Fibroblast of skin of abdomen (primary cell): ENCODE results near the gene SYNGR2.
A peak's percentile ranks its signal among the peaks of the same experiment; 100 is the strongest.
"Not testable (repeated sequence)": the region's sequence is repeated elsewhere in the genome, so short reads cannot be mapped to it uniquely, and the experiment has no call there.

Experiments used
- DNase-seq: peaks from one replicate; pipeline ENCODE4 v3.0.0-alpha.2; 2013

The SYNGR2 gene

DNA sequence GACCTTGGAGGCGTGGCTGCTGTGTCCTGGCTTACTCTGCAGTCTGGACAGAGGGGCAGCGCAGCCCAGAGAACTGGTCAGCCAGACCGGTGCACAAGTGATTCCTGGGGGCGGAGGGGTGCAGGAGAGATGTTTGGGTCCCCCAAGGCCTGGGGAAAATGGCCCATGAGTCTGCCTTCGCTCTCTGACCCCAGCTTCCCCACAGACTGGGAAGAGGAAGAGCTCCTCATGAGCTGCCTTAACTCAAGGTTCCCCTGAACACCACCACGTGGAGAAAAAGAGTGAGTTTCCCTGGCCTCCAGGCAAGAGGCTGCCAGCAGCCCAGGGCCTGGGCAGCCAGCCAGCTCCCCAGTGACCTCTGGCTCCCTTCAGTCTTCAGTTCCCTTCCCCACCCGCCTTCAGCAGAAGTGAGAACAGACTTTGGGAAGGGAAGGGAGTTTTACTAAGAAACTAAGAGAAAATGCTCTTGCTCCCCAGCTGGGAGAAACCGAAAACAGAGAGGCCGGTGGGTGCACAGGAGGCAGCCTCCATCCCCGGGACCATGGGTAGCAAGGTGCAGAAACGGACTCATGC is 24.1 kb upstream of the SYNGR2 start:
- peak; percentile 59 for DNase-seq

DNA sequence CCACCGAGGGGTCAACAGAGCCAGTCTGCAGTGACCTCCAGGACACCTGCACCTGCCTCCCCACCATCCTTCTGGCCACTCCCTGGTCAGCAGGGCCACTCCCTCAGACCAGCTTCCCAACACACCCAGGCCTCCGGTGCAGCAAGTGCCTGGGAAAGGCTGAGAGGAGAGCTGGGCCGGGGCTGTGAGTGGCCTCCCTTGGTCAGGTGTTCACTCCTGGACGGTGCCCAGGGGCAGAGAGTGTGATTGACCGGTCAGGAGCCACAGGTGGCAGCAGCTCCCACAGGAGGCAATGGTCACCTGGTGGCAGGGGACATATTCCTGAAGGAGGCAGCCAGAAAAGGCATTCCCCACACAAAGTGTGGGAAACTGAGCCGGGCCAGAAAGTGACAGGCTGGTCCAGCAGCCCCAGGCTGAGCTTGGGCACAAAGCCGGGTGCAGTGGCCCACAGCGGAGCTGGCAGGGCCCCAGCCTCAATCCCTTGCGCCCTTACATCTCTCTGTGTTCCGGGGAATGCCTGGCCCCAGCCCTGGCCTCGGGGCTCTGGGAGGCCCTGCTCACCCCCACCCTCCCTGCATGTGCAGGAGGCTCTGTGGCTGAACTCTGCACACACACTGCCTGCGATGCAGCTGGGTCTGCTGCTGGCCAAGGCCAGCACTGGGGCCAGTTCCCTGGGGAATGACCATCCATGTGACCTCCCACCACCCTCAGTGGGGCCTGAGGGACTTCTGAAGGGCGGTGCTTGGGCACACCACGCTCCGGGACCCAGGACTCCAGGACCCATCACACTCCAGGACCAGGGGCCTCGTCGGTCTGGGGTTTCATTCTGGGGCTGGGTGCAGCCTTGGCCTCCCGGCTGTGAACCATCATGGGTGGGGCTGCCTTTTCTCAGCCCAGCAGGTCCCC is 23.4 kb upstream of the SYNGR2 start:
- DNase-seq, result no peak

DNA sequence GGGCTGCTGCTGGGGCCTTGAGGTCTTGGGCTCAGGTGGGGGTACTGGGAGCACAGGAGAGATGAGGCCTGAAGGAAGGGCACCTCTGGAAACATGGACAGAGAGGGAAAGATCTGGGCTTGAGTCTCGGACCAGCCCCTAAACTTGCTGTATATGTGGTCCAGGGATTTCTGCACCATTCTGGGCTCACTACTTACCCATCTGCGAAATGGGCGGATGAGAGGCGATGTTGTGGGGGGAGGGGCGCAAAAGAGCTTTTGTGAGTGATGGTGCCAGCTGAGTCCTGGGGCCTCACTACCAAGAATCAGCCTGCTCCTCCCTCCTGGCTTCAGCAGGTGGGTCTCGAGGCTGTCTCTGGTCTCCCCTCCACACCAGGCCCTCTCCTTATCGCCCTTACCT is 21.9 kb upstream of the SYNGR2 start:
- no peak for DNase-seq

DNA sequence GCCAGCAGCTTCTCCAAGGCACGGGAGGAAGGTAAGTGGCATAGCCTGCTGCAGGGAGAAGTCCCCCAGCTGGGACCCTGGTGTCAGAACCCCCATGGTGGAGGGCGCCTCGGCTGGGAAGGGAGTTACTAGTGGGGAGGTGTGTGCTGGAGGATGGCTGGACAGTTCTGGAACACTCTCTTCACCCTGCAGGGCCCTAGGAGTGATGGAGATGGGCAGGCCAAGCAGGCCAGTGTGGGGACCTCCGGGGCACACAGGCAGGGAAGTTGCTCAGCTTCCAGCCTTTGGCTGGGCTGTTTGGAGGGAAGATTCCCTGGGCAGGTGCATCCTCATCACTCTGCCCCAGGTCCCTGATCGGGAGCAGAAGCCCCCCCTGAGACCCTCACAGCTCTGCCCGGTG is 21.5 kb upstream of the SYNGR2 start:
- DNase-seq, result no peak

GRCh38 chr17:78147315-78147998 is 20.9 kb upstream of the SYNGR2 start:
- no peak for DNase-seq

GRCh38 chr17:78148286-78149016 is 19.9 kb upstream of the SYNGR2 start:
- DNase-seq, result no peak

GRCh38 chr17:78151514-78152008 is 16.8 kb upstream of the SYNGR2 start:
- DNase-seq, result peak; percentile 63

DNA sequence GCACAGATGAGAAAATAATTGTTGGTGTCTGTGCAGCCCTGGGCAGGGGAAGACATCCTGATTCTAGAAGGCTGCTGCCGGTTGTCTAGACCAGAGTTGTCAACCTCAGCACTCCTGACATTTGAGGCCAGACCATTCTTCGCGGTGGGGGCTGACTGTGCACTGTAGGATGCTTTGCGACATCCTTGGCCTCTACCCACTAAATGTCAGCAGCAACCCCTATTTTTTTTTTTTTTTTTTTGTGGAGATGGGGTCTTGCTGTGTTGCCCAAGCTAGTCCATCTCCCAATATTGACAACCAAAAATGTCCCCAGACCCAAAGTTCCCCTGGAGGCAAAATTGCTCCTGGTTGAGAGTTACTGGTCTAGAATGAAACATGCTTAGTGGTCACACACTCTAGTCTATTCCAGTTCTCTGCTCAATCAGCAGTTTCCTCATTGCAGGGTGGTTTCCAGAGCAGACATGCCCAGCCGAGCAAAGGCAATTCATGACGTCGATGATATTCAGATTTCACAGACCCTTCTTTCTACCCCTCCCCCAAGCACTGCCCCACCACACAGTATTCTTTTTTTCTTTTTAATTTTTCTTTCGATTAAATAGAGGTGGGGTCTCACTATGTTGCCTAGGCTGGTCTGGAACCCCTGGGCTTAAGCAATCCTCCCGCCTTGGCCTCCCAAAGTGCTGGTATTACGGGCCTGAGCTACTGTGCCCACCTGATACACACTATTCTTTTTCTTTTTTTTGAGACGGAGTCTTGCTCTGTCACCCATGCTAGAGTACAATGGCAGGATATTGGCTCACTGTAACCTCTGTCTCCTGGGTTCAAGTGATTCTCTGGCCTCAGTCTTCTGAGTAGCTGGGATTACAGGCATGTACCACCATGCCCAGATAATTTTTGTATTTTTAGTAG is 13.2 kb upstream of the SYNGR2 start:
- no peak for DNase-seq

DNA sequence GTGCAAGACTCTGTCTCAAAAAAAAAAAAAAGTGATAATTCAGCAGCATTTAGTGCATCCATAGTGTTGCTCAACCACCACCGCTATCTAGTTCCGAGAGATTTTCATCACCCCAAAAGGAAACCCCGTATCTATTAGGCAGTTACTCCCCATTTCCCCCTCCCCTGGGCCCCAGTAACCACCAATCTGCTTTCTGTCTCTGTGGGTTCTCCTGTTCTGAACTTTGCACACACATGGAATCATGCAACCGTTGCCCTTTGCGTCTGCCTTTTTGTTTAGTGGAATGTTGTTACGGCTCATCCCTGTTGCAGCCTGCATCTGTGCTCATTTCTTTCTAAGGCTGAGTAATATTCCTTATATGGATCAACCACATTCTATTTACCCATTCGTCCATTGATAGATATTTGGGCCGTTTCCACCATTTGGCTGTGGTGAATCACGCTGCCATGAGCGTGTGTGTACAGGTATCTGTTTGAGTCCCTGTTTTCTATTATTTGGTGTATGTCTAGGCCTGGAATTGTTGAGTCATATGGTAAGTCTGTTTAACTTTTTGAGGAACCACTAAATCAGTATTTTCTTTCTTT is 8.7 kb upstream of the SYNGR2 start:
- peak; percentile 85 for DNase-seq

- DNase-seq, result no peak
Observed at GRCh38 chr17:78163881-78164747, 4.3 kb upstream of the SYNGR2 start.

DNA sequence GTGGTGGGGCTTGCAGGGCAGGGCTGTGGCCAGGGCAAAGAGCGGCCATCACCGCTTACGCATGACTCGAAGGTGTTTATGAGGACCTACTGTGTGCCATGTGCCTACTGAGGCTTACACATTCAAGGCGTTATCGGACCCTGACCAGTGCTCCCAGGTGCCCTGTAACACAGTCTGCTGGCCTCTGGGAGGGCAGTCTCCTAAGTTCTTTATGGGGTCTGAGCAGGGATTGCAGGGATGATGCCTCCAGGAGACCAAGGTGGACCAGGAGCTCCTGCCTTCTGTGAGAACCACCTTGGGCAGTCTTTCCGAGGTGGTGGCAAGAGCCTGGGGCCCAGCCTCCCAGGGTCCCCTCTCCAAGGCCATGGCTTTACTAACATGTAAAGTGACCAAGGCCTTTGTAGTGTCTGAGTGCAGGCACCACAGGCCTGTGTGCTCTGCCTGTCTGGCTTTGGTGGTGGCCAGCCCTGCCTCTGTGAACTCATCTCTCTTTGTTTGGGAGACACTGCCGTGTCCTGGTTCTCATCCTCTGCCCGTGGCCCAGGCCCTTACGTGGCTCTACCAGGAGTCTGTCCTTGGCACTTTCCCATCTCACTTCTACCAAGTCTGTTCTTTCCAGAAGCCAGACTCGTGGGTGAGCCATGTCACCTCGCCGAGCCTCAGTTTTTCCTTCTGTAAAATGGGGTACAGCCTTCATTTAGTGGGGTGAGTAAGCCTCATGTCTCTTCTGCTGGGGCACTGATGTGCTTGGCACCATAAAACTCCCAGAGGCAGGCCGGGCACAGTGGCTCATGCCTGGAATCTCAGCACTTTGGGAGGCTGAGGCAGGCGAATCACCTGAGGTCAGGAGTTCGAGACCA is 3.4 kb upstream of the SYNGR2 start:
- no peak for DNase-seq

DNA sequence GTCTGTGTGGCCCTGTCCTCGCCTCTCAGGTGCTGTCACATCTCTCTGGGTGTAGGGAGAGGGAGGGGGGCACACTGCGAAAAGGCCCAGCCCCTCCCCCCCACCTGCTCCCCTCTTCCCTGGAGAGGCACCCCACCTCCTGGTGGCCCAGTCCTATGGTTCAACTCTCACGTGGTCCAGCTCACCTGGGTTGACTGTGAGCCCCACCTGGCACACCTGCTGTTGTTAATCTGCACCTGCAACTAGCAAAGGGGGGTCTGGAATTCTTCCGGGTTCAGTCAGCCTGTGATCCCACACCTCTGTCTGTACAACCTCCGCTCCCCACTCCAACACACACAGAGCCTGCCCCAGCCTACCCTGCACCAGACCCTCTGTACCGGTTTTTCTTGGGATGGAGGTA is 2.0 kb upstream of the SYNGR2 start:
- no peak for DNase-seq

DNA sequence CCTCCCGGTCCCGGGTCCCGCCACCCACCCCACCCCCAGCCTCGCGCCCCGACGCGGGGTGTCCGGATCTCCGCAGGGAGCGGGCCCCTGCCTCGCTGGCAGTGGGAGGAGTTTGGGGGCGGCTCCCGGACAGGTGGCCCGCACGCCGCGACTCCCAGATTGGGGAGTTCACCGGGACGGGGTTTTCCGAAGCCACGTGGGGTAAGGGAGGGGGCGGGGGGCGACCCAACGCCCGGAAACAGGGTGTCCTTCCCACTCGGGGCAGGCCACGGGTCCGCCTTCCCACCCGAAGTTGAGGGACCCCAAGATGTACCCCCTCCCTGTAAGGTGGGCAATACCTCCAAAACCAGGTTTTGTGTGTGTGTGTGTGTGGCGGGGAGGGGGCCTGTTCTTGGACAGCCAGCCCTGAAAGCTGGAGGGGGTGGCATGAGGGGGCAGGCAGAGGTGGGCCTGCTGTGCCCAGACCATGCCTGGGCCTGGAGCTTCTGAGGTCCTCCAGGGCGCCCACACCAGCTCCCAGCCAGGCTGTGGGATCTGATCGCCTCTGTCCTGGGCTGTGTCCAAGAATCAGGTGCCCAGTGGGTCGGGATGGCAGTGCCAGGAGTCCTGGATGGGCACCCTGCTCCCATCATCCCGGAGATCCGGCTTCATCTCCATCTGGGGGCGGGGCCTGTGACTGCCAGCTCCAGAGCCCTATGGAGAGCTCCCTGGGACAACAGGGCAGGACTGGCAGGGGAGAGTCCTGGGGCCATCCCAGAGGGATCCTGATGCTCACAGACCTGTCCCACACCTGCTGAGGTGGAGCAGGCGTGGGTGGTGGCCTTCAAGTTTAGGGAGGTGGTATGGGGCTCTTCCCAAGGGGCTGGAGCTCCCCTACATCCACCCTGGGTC is 767 bp downstream of the SYNGR2 start:
- no peak for DNase-seq

GRCh38 chr17:78170692-78171590 is 2.6 kb downstream of the SYNGR2 start:
- no peak for DNase-seq

GRCh38 chr17:78171591-78172248 is 3.3 kb downstream of the SYNGR2 start:
- not testable (repeated sequence) for DNase-seq

DNA sequence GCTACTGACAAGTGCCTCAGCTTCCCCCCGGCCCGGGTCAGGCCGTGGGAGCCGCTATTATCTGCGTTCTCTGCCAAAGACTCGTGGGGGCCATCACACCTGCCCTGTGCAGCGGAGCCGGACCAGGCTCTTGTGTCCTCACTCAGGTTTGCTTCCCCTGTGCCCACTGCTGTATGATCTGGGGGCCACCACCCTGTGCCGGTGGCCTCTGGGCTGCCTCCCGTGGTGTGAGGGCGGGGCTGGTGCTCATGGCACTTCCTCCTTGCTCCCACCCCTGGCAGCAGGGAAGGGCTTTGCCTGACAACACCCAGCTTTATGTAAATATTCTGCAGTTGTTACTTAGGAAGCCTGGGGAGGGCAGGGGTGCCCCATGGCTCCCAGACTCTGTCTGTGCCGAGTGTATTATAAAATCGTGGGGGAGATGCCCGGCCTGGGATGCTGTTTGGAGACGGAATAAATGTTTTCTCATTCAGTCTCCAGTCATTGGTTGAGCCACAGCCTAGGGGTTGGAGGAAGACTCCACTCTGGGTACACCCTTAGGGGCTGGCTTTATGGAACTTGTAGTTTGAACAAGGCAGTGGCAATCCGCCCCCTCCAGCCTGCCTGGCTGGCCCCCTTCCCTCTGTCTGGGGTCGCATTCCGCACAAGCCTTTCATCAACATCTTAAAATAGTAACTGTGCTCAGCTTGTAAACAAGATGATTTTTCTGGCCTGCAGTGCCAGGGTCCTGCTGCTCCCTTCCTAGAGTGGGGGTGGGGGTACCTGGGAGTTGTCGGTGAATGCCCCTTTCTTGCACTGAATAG is 4.1 kb downstream of the SYNGR2 start:
- no peak for DNase-seq
